Parathyroid adenoma (tissue), 2 donors: Measurements from ENCODE around the gene NR1I3.
"Not testable (repeated sequence)": the region's sequence is repeated elsewhere in the genome, so short reads cannot be mapped to it uniquely, and the experiment has no call there.

Source experiments
- H2AFZ ChIP-seq: fragments of 300-600 bp; sonication (generic); one replicate; pipeline ENCODE4 v1.7.0; 2017; ENCODE audit warnings: antibody characterized with exemption, mild to moderate bottlenecking
- H3K27ac ChIP-seq: fragments of 300-600 bp; sonication (generic); one replicate; pipeline ENCODE4 v1.7.0; 2017
- H3K27me3 ChIP-seq: fragments of 300-600 bp; sonication (generic); one replicate; pipeline ENCODE4 v1.7.0; 2017; ENCODE audit warnings: low read length; ENCODE audit not compliant: control insufficient read depth, insufficient read depth
- H3K36me3 ChIP-seq: fragments of 300-600 bp; sonication (generic); one replicate; pipeline ENCODE4 v1.7.0; 2017; ENCODE audit warnings: low read length; ENCODE audit not compliant: control insufficient read depth, insufficient read depth
- H3K4me1 ChIP-seq: fragments of 300-600 bp; sonication (generic); one replicate; pipeline ENCODE4 v1.7.0; 2017; ENCODE audit warnings: control low read depth
- H3K4me2 ChIP-seq: fragments of 300-600 bp; sonication (generic); one replicate; pipeline ENCODE4 v1.7.0; 2017; ENCODE audit warnings: low read length
- H3K4me3 ChIP-seq: fragments of 300-600 bp; sonication (generic); one replicate; pipeline ENCODE4 v1.7.0; 2017; ENCODE audit warnings: low read depth, low read length
- H3K79me2 ChIP-seq: fragments of 300-600 bp; sonication (generic); one replicate; pipeline ENCODE4 v1.7.0; 2017; ENCODE audit warnings: control low read depth
- H3K9ac ChIP-seq: fragments of 300-600 bp; sonication (generic); one replicate; pipeline ENCODE4 v1.7.0; 2017; ENCODE audit warnings: mild to moderate bottlenecking
- H3K9me3 ChIP-seq: fragments of 300-600 bp; sonication (generic); one replicate; pipeline ENCODE4 v1.7.0; 2017; ENCODE audit warnings: low read length; ENCODE audit not compliant: control insufficient read depth
- TF ChIP-seq, protein P1 (sequence below): fragments of 300-600 bp; sonication (generic); IDR thresholded peaks from one replicate; pipeline ENCODE4 v1.7.0; 2017; ENCODE audit warnings: antibody characterized with exemption, mild to moderate bottlenecking
- donor health status: primary hyperparathyroidism.

Gene NR1I3

DNA sequence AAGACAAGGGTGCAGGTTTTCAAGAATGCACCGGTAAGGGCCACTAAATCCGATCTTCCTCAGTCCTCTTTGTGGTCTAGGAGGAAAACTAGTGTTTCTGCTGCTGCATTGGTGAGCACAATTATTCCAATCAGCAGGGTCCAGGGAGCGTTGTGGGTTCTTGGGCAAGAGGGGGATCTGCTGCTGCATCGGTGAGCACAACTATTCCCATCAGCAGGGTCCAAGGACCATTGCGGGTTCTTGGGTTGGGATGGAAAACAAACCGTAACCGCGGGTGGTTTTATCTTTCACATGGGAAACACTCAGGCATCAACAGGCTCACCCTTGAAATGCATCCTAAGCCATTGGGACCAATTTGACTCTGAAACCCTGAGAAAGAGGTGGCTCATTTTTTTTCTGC is 13.6 kb upstream of the NR1I3 start:
- TF ChIP-seq, protein P1, sequence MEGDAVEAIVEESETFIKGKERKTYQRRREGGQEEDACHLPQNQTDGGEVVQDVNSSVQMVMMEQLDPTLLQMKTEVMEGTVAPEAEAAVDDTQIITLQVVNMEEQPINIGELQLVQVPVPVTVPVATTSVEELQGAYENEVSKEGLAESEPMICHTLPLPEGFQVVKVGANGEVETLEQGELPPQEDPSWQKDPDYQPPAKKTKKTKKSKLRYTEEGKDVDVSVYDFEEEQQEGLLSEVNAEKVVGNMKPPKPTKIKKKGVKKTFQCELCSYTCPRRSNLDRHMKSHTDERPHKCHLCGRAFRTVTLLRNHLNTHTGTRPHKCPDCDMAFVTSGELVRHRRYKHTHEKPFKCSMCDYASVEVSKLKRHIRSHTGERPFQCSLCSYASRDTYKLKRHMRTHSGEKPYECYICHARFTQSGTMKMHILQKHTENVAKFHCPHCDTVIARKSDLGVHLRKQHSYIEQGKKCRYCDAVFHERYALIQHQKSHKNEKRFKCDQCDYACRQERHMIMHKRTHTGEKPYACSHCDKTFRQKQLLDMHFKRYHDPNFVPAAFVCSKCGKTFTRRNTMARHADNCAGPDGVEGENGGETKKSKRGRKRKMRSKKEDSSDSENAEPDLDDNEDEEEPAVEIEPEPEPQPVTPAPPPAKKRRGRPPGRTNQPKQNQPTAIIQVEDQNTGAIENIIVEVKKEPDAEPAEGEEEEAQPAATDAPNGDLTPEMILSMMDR = no peak

DNA sequence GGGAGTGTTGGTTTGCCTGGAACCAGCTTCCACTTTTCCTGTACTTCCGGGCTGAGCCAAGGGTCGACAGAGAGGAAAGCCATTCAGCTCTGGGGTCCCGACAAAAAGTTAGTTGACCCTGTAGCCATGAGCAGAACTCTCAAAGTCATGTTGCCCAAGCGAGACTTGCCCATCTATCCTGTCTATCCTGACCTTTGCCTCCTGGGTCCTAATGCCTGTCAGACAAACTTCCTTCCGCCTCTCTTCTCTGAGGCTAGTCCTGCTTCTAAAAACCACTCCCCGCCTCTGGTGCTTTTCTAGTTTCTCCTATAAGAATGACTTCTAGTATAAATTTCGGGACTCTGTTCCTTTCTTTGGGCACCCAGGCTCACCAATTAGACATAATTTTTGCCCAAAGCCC is 12.8 kb upstream of the NR1I3 start:
- Histone ChIP-seq H3K4me1 (no peaks in the 10 kb centered on the region), H2AFZ (no peak overlapping the region), H3K4me3 (no peak overlapping the region)

More for the DNA sequence above, 13.6 kb upstream of the NR1I3 start:
- Histone ChIP-seq H3K27ac (no peak overlapping the region), H3K4me3 (no peak overlapping the region), H3K9ac (no peak overlapping the region), H3K4me1 (no peaks in the 10 kb centered on the region), H3K9me3 (no peaks in the 10 kb centered on the region), H3K79me2 (no peaks in the 10 kb centered on the region), H3K27me3 (no peaks in the 10 kb centered on the region), H3K36me3 (no peaks in the 10 kb centered on the region), H2AFZ (no peak overlapping the region), H3K4me2 (no peak overlapping the region)

DNA sequence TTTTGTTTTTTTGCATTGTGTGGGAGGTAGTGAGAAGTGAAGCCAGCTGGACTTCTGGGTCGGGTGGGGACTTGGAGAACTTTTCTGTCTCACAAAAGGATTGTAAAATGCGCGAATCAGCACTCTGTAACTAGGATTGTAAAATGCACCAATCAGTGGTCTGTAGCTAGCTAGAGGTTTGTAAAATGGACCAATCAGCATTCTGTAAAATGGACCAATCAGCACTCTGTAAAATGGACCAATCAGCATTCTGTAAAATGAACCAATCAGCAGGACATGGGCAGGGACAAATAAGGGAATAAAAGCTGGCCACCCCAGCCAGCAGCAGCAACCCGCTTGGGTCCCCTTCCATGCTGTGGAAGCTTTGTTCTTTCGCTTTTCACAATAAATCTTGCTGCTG is 12.1 kb upstream of the NR1I3 start:
- not testable (repeated sequence) for H3K9me3 ChIP-seq, H3K27me3 ChIP-seq, H3K9ac ChIP-seq, H3K4me1 ChIP-seq, H3K36me3 ChIP-seq, H3K4me2 ChIP-seq, H2AFZ ChIP-seq, H3K27ac ChIP-seq, H3K4me3 ChIP-seq, H3K79me2 ChIP-seq

More for the DNA sequence above, 12.8 kb upstream of the NR1I3 start:
- Histone ChIP-seq H3K27ac (no peak overlapping the region), H3K9me3 (no peaks in the 10 kb centered on the region), H3K79me2 (no peaks in the 10 kb centered on the region), H3K4me2 (no peak overlapping the region), H3K27me3 (no peaks in the 10 kb centered on the region), H3K36me3 (no peaks in the 10 kb centered on the region), H3K9ac (no peak overlapping the region)
- TF ChIP-seq, protein P1 = no peak

DNA sequence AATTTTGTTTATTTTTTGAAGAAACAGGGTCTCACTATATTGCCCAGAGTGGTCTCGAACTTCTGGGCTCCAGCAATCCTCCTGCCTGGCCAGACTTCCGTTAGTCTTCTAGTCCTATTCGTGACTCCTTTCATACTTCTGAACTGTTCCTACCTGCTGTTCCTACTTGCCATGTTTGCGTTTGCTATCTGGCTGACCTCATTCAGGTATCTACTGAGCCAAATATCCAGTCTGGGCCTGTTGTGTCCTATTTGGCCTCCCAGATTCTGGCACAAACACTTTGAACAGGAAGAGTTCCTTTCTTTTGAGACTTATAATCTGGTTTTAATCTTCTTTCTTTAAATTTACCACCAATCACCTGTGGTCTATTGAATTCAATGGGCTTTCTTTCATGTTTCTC is 6.9 kb upstream of the NR1I3 start:
- Histone ChIP-seq H3K9ac (no peak overlapping the region), H3K79me2 (no peaks in the 10 kb centered on the region)

DNA sequence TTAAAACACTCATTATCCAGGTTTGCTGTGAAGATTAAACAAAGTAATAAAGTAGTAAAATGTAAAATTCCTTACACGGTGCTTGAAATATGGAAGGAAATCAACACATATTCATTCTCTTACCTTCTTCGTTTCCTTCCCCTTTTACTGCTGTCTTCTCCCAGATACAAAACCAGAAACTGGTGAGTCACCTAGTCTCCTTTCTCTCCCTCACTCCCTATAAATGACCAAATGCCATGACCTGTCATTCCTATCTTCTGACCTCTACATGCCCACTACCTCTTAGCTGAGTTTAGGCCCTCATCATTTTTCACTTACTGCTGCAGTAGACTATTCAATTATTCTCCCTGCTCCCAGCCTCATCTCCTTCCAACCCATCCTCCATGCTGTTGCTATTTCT is 4.3 kb upstream of the NR1I3 start:
- H3K27me3 ChIP-seq = no peaks in the 10 kb centered on the region
- TF ChIP-seq, protein P1 = no peak
- no peaks in the 10 kb centered on the region for H3K4me1 ChIP-seq
- H3K9me3 ChIP-seq = no peaks in the 10 kb centered on the region
- H3K4me2 ChIP-seq = no peak overlapping the region
- H3K4me3 ChIP-seq = no peak overlapping the region
- H3K9ac ChIP-seq = no peak overlapping the region
- no peak overlapping the region for H2AFZ ChIP-seq
- no peaks in the 10 kb centered on the region for H3K79me2 ChIP-seq
- H3K27ac ChIP-seq = no peak overlapping the region
- no peaks in the 10 kb centered on the region for H3K36me3 ChIP-seq

More for the DNA sequence above, 6.9 kb upstream of the NR1I3 start:
- no peaks in the 10 kb centered on the region for H3K36me3 ChIP-seq
- no peaks in the 10 kb centered on the region for H3K9me3 ChIP-seq
- H3K4me2 ChIP-seq = no peak overlapping the region
- TF ChIP-seq, protein P1 = no peak
- H2AFZ ChIP-seq = no peak overlapping the region
- H3K4me3 ChIP-seq = no peak overlapping the region
- H3K4me1 ChIP-seq = no peaks in the 10 kb centered on the region
- H3K27ac ChIP-seq = no peak overlapping the region
- H3K27me3 ChIP-seq = no peaks in the 10 kb centered on the region
